CD14-positive monocyte (primary cell): ENCODE results near the gene AGA. TPM values are rescaled to one million over a fixed set of nuclear protein-coding genes. Genes with fewer than 3 reads are reported as not detected.

Experiments
- DNase-seq, 3 donors: peaks; one replicate each; pipeline ENCODE4 v3.0.0-alpha.2; 2011 to 2022
- H2AFZ ChIP-seq: 2 replicates; pipeline ENCODE4 v1.6.0; 2012; ENCODE audit warnings: mild to moderate bottlenecking, low read depth, low read length, inconsistent platforms; ENCODE audit not compliant: insufficient read depth, poor library complexity, severe bottlenecking
- H3K27ac ChIP-seq, 2 donors: 1 replicate in 1 of 2; 2 replicates in 1 of 2; pipeline ENCODE4 v1.5.1; 2012 to 2013; ENCODE audit warnings: low read length in 2 of 2, control low read depth in 1 of 2, inconsistent platforms in 1 of 2, low read depth in 1 of 2, mild to moderate bottlenecking in 1 of 2
- H3K27me3 ChIP-seq, 2 donors: one replicate each; pipeline versions ENCODE4 v1.6.0 to v1.6.1; 2011 to 2013; ENCODE audit warnings: low read length in 2 of 2; ENCODE audit not compliant: control insufficient read depth in 2 of 2, insufficient read depth in 2 of 2
- H3K36me3 ChIP-seq, 2 donors: replicated peaks in 1 of 2; 1 replicate in 1 of 2; 2 replicates in 1 of 2; pipeline versions ENCODE4 v1.5.1 to v1.6.1; 2012 to 2013; ENCODE audit warnings: low read length in 2 of 2, control low read depth in 1 of 2, inconsistent platforms in 1 of 2, mild to moderate bottlenecking in 1 of 2; ENCODE audit not compliant: insufficient read depth in 2 of 2, control insufficient read depth in 1 of 2
- H3K4me1 ChIP-seq, 2 donors: 1 replicate in 1 of 2; 2 replicates in 1 of 2; pipeline versions ENCODE4 v1.5.1 to v1.6.1; 2012 to 2013; ENCODE audit warnings: low read length in 2 of 2, control low read depth in 1 of 2, inconsistent platforms in 1 of 2, mild to moderate bottlenecking in 1 of 2, moderate library complexity in 1 of 2; ENCODE audit not compliant: insufficient read depth in 2 of 2, control insufficient read depth in 1 of 2
- H3K4me2 ChIP-seq: replicated peaks from 2 replicates; pipeline ENCODE3; 2012; ENCODE audit warnings: low read length, moderate library complexity, mild to moderate bottlenecking; ENCODE audit not compliant: poor library complexity, severe bottlenecking; ENCODE audit errors: extremely low read depth
- H3K4me3 ChIP-seq, 3 experiments: fragments of 200-600 bp in 1 of 3; sonication (generic) in 1 of 3; replicated peaks in 1 of 3; 1 replicate in 2 of 3; 2 replicates in 1 of 3; pipeline ENCODE4 v1.5.1; 2011 to 2013; ENCODE audit warnings: low read length in 3 of 3, mild to moderate bottlenecking in 3 of 3, control low read depth in 2 of 3, low read depth in 2 of 3, inconsistent platforms in 1 of 3, moderate library complexity in 1 of 3
- H3K79me2 ChIP-seq: 2 replicates; pipeline ENCODE4 v1.6.0; 2012; ENCODE audit warnings: mild to moderate bottlenecking, control low read depth, inconsistent platforms, low read length, moderate library complexity; ENCODE audit not compliant: insufficient read depth
- H3K9ac ChIP-seq: 2 replicates; pipeline ENCODE4 v1.6.0; 2017; ENCODE audit warnings: low read length, mild to moderate bottlenecking; ENCODE audit not compliant: insufficient read depth, poor library complexity, severe bottlenecking
- H3K9me3 ChIP-seq, 2 donors: replicated peaks in 1 of 2; 1 replicate in 1 of 2; 2 replicates in 1 of 2; pipeline versions ENCODE4 v1.5.1 to v1.6.1; 2012 to 2013; ENCODE audit warnings: low read length in 2 of 2, control low read depth in 1 of 2; ENCODE audit not compliant: control insufficient read depth in 1 of 2, insufficient read depth in 1 of 2
- H4K20me1 ChIP-seq: 2 replicates; pipeline ENCODE4 v1.6.0; 2012; ENCODE audit warnings: mild to moderate bottlenecking, low read length, control low read depth, moderate library complexity; ENCODE audit not compliant: insufficient read depth
- H3K27ac Mint-ChIP-seq, 7 donors: one replicate each; pipeline ENCODE4 v1.8.0; 2020; ENCODE audit warnings: mild to moderate bottlenecking in 7 of 7, mixed read lengths in 7 of 7, moderate library complexity in 6 of 7, inconsistent platforms in 2 of 7
- H3K27me3 Mint-ChIP-seq, 3 donors: one replicate each; pipeline ENCODE4 v1.8.0; 2021 to 2022; ENCODE audit warnings: low read depth in 3 of 3, mild to moderate bottlenecking in 3 of 3, mixed read lengths in 3 of 3, moderate library complexity in 3 of 3, inconsistent platforms in 1 of 3
- H3K36me3 Mint-ChIP-seq, 2 donors: one replicate each; pipeline ENCODE4 v1.8.0; 2020; ENCODE audit warnings: mixed read lengths in 2 of 2, inconsistent platforms in 1 of 2, mild to moderate bottlenecking in 1 of 2
- H3K4me1 Mint-ChIP-seq: one replicate; pipeline ENCODE4 v1.8.0; 2020; ENCODE audit warnings: mild to moderate bottlenecking, mixed read lengths
- H3K4me3 Mint-ChIP-seq, 2 donors: one replicate each; pipeline ENCODE4 v1.8.0; 2020; ENCODE audit warnings: mild to moderate bottlenecking in 2 of 2, mixed read lengths in 2 of 2, moderate library complexity in 1 of 2
- H3K9me3 Mint-ChIP-seq, 7 donors: one replicate each; pipeline ENCODE4 v1.8.0; 2020 to 2022; ENCODE audit warnings: mixed read lengths in 7 of 7, mild to moderate bottlenecking in 6 of 7, moderate library complexity in 6 of 7, inconsistent platforms in 2 of 7
- CTCF ChIP-seq: fragments of 200-600 bp; IDR thresholded peaks from one replicate; pipeline ENCODE4 v1.8.0; 2022; ENCODE audit warnings: antibody characterized with exemption, mild to moderate bottlenecking
- WGBS: methylation state at CpG from one replicate; pipeline ENCODE4 v1.1.5; 2013; ENCODE audit warnings: missing lambda C conversion rate; ENCODE audit not compliant: insufficient coverage; 5-methylcytosine and 5-hydroxymethylcytosine counted together
- intact Hi-C, 2 donors: fragments of 100-400 bp; cut with micrococcal nuclease; formaldehyde crosslinking; loops; one replicate each; pipeline versions ENCODE4 v1.15.0 to v1.15.1; 2023
- polyA plus RNA-seq, 3 donors: library from polyadenylated mRNA; depleted of rRNA in 1 of 3; unstranded in 2 of 3; stranded (reverse) in 1 of 3; fragments of 300-500 nt in 2 of 3; fragments of >200 nt in 1 of 3; fragmentation: Illumina TruSeq in 2 of 3; gene quantifications; 1 replicate in 2 of 3; 2 replicates in 1 of 3; pipeline ENCODE4 v1.2.3, GENCODE V29; 2012 to 2021

Gene AGA
- polyA plus RNA-seq, 3 donors, result 23.0 to 43.1 (median 27.4) TPM

GRCh38 chr4:177410566-177410965 lies 31.7 kb downstream of the AGA start:
- Histone ChIP-seq H3K4me3 (no peak overlapping the region), H3K9me3 (peaks cover 0 to 7% of the 10 kb centered on the region in 2 donors), H3K36me3 (no peaks in the 10 kb centered on the region), H3K9ac (no peak overlapping the region), H2AFZ (no peak overlapping the region), H3K79me2 (no peaks in the 10 kb centered on the region), H3K4me1 (no peaks in the 10 kb centered on the region), H3K4me2 (no peak overlapping the region), H3K27ac (no peak overlapping the region), H4K20me1 (no peaks in the 10 kb centered on the region), H3K27me3 (no peaks in the 10 kb centered on the region)
- no peak for TF ChIP-seq CTCF
- intact Hi-C loops, result no loop called here
- peaks cover 0 to 12% (median 6%) of the 10 kb centered on the region in 7 donors for H3K9me3 Mint-ChIP-seq
- no peak overlapping the region for H3K27ac Mint-ChIP-seq
- peaks cover 0 to under 1% (median 0%) of the 10 kb centered on the region in 3 donors for H3K27me3 Mint-ChIP-seq
- no peaks in the 10 kb centered on the region for H3K4me1 Mint-ChIP-seq
- no peak overlapping the region for H3K4me3 Mint-ChIP-seq
- no peak for DNase-seq
- no peaks in the 10 kb centered on the region for H3K36me3 Mint-ChIP-seq

GRCh38 chr4:177408023-177408422 lies 34.2 kb downstream of the AGA start:
- Histone ChIP-seq H3K36me3 (no peaks in the 10 kb centered on the region), H3K4me2 (no peak overlapping the region), H3K4me1 (no peaks in the 10 kb centered on the region), H3K27ac (no peak overlapping the region), H2AFZ (no peak overlapping the region), H3K9ac (no peak overlapping the region), H3K79me2 (no peaks in the 10 kb centered on the region), H3K27me3 (no peaks in the 10 kb centered on the region), H3K9me3 (peaks cover 0 to 7% of the 10 kb centered on the region in 2 donors), H4K20me1 (no peaks in the 10 kb centered on the region), H3K4me3 (no peak overlapping the region)
- no peaks in the 10 kb centered on the region for H3K36me3 Mint-ChIP-seq
- H3K27ac Mint-ChIP-seq, result no peak overlapping the region
- intact Hi-C loops, result no loop called here
- H3K4me3 Mint-ChIP-seq, result no peak overlapping the region
- WGBS, result 95% methylated on average over 16 of the region's 25 CpGs
- H3K9me3 Mint-ChIP-seq, result peaks cover 0 to 12% (median 6%) of the 10 kb centered on the region in 7 donors
- no peak for TF ChIP-seq CTCF
- H3K4me1 Mint-ChIP-seq, result no peaks in the 10 kb centered on the region
- peaks cover 2 to 4% (median 3%) of the 10 kb centered on the region in 3 donors for H3K27me3 Mint-ChIP-seq
- no peak for DNase-seq
